ENCODE data around the gene HS3ST5.
"Not testable (repeated sequence)": the region's sequence is repeated elsewhere in the genome, so short reads cannot be mapped to it uniquely, and the experiment has no call there.

Gene HS3ST5

DNA sequence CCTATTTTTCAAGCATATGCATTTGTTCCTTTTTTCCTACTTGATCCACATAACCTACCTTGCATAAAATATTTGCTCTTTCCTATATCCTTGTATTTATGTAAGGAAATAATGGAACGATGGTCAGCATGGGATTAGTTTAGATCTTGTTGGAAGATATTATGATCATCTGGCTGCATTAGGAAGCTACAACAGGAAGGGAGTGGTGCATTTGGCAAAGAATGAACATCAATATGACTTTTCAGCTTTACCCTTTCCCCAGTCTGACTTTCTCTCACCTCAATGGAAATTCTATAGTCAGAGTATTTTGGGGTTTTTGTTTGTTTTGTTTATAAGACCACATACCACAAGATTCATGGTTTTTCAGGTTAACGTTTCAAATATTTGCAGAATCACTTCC, 66.0 kb downstream of the HS3ST5 start:
- DNase-seq (ENCODE audit: low read depth), result no peak

DNA sequence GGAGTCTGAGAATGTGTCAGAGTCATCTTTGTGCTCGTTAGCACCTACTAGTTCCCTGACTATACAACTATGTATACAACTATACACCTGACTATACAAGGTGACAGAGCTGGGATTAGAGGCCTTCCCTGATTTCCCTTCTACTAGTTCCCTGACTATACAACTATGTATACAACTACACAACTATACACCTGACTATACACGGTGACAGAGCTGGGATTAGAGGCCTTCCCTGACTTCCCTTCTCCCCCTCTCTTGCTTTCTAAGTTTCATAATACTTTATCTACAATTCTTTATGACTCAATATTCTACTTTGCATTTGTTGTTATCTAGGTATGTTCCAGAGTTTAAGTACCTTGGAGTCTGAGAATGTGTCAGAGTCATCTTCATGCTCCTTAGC, 68.0 kb downstream of the HS3ST5 start:
- no peak for DNase-seq (ENCODE audit: low read depth)

DNA sequence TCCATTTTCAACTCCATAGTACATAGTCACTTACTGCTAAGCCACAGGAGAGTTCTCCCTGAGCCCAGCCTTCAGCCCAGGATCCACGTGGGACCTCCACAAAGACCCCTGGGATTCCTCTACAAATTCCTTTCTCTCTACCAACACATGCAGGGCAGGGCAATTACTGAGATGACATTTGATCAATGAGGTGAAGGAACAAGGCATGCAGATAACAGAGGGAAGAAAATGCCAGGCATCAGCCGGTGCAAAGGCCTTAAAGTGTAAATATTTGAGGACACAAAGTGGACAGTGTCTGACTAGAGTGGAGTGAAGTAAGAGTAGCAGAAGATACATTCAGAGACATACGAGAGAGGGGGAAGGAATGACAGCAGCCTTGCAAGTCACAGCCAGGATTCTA, 70.2 kb downstream of the HS3ST5 start:
- DNase-seq (ENCODE audit: low read depth), result no peak

DNA sequence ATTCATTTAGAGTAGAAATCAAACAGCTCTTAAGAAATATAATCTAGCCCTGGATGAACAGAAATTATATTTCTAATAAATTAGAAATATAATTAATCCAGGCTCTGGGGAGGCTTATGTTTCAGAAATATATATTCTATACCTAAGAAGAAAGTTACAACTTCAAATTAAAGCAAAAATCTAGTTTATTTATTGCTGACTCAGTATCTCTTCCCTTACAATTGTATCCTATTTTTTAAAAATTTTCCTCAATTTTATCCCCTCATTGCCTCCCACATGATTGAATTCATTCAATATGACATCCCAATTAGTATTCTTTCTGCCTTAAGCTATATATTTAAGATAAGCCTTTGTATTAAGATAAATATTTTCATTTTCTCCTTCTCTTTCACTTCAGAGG, 71.4 kb downstream of the HS3ST5 start:
- no peak for DNase-seq (ENCODE audit: low read depth)

DNA sequence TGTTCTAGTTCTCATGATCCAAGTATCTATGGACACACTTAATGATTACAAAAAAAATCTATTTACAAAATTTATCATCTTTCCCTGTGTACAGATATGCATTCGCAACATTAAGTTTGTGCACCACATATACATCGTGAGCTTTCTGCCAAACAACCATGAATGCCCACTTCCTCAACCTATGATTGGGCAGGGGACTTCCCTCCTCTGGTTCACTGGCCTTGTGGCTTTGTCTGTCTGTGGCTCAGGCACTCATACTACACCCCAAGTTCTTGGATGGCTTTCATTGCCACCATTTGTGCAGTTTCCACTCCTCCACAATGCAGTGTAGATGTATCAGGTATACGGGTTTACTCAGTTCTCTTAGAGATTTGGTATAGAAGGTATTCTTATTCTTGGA, 74.9 kb downstream of the HS3ST5 start:
- DNase-seq (ENCODE audit: low read depth), result no peak

DNA sequence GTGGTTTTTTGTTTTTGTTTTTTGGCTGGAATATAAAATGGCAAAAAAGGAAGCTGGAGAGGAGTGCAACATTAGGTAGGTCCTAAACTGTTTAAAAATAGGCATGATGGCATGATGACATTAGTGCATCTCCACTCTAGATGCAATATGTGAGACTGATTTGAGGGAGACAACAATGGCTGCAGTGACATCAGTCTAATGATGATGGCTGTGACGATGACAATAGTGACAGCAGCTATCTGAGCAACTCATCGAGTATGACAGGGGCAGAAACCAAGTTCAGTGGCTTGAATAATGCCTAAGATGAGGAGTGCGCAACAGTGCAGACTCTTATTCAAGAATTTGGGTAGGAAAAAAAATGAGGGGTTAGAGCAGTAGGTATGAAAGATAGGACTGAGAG, 82.0 kb downstream of the HS3ST5 start:
- no peak for DNase-seq (ENCODE audit: low read depth)

DNA sequence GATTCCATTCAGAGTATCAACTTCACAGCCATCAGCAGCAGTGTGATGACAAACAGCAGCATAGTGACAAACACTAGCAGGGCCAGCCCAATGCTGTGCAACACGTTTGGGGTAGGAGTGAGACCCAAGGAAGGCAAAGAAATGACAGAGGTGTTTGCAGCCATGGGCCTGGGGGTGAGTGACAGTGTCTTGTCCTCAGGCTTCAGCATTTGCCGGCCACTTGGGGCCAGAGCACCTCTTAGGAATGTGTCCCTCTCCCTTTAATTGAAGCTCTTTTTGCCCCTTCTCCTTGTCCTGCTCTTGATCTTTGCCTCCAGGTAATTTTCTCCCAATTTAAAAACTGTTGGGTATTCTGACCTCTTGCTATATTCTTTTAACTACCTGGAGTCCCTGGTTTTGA, 84.4 kb downstream of the HS3ST5 start:
- DNase-seq (ENCODE audit: low read depth), result no peak

DNA sequence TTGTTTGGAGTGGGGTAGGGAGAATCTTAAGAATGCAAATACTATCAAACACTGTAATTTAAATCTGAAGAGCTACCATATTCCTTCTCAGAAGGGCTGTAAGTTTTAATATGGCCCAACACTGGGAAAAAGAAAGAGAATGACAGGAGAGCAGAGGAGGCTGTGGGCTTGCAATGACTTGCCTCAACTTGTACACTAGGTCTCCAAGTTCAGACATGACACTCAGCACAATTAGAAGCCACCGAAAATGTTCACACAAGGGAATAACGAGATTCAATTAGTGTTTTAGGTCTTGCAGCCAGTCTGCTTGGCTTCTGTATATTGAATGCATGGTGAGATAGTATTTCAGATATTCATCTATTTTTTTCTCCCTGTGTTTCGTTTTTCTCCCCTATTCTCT, 89.4 kb downstream of the HS3ST5 start:
- DNase-seq (ENCODE audit: low read depth), result no peak

DNA sequence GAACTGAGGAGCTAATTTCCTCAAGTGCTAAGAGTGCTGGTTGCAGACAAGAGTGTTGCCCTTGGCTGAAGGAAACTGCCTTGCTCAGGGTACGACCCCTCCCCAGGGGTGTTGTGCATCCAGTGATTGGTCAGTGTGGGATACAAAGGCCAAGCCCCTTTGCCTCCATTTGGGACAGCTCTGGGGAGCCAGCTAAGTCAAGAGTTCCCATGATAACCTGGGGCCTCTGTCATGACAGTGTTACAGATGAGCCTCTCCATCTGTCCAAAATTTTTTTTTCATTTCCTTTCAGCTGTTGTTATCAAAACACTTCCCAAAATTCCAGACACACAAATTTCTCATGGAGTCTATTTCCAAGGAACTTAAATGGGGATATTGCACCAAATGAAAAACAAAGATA, 93.3 kb downstream of the HS3ST5 start:
- DNase-seq (ENCODE audit: low read depth), result no peak

DNA sequence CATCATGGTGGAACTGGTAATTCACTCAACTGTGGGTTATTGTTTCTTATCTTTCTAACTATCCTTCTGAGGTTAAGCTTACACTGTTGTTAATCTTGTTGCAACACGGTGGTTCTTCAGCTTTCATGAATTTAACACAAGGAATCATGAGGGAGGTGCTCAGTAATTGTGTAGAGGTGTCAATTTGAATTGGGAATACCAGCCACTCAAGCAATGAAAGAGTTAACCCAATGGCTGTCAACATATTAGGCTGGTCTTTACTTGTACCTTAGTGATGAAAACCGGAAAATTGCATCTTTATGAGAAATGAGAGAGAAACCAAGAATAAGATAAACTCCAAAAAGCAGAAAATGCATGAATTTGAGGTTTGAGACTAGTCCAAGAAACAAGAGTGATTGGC, 95.7 kb downstream of the HS3ST5 start:
- DNase-seq (ENCODE audit: low read depth), result no peak

DNA sequence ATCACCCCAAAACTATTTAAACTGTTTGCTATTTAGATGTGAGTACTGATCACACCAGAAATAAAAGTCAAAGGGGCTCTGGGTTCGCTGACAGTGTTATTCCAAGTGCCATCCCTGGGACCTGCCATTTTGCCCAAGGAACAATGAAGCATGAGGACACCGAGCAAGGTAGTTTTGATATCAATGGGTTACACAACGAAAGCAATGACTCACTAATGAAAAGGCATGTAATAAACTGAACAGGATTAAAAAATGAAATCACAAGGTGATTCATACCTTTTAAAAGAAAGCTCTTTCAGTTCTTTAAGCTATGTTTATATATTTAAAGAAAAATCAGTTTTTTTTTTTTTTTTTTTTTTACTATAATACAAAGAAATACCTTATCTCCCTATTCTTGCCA, 102.0 kb downstream of the HS3ST5 start:
- no peak for DNase-seq (ENCODE audit: low read depth)

DNA sequence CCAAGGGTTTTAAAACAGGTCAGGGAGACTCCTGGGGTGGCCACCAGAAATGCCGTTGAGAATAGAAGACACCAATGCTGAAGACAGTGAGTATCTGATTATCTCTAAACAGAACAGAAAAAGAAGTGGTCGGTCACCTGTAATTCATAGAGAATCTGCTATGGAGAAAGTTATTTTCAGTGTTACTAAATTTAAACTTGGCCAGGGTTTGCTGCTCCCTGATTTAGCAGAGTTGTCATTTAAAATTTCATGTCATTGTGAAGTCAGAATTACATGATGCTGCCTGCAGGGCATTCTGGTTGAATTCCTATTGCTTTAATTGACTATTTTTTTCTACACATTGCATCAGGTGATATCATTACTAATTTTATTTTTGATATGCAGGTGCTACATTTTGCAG, 114.1 kb downstream of the HS3ST5 start:
- no peak for DNase-seq (ENCODE audit: low read depth)

DNA sequence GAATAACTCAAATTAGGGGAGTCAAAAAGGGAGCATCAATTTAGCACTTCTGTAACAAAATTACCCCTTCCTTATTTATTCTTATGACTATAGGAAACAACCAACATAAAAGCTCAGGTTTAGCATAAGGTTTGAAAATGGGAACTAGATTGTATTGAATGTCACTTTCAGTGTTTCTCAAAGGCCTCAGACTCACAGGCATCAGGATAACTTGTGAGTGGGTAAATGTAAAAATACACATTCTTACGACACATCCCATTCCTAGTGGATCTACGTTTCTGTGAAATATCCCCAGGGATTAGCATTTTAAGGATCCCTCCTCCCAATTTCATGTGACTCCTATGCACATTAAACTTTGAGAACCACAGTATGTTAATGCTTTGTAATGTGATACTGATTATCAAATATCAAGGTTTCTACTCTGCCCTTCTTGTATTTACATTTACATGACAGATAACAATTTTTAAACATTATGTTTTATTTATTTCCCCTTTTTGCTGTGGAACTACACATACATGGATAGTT, 114.8 kb downstream of the HS3ST5 start:
- no peak for DNase-seq (ENCODE audit: low read depth)

DNA sequence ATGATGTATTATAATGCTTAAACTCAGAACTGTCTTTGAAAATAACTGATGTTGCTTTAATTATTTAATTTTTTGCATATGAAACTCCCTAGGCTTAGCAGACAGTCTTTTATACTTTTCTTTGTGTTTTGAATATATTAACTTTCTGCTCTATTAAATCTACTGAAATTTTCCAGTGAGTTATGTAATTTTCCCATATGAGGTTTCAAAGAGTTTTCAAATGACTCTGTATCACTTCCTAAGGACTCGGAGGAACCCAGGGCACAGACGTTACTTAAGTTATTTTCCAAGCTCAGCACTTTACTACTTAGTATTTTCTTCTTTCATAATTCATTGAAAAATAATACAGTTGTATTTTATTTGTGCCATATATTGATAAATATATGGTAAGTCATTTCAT, 122.6 kb downstream of the HS3ST5 start:
- DNase-seq (ENCODE audit: low read depth), result no peak

DNA sequence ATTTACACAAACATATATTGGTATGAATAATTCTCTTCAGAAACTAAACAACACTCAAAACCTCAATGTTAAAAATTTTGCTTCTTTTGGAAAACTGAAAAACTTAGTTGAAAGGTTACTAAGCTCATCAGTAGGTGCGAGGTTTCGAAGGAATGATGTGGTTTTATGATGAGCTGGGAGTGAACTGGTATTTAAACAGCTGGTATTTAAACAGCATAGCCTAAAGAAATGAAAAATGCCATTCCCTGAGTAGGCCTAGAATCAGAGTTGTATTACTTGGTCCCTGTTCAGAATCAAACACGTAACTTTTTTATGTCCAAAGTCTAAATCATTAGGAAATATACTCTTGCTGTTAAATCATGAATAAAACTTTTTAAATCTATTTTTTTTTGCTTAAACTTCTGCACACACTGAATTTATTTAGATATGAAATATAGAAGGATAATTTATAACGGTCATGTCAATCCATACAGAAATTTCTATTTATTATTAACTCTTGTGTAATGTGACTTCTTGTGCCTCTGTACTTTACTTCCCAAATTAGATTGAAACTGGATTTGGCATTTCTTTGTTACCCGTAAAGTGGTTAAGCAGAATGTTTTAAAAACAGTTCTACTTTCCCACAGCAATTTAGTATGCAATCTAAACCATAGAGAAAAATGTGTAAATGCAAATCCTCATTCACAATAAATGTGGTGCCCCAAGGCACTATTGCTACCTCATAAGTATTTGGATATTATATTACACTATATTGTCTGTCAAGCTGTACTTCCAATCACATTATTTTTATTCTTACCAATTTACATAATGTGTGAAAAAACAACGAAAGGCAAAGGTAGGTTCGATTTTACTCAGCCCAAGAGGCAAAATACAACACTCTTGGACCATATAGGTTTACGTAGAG, 124.1 kb downstream of the HS3ST5 start:
- no peak for DNase-seq (ENCODE audit: low read depth)

DNA sequence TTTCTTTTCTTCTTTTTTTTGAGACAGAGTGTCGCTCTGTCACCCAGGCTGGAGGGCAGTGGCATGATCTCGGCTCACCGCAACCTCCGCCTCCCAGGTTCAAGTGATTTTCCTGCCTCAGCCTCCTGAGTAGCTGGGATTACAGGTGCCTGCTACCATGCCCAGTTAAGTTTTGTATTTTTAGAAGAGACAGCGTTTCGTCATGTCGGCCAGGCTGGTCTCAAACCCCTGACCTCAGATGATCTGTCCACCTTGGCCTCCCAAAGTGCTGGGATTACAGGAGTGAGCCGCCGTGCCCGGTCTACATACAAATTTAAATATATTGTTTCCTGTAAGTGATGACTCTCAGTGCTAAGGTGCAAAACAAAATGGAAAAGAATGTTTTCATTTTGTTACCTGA, 124.8 kb downstream of the HS3ST5 start:
- DNase-seq (ENCODE audit: low read depth), result not testable (repeated sequence)

DNA sequence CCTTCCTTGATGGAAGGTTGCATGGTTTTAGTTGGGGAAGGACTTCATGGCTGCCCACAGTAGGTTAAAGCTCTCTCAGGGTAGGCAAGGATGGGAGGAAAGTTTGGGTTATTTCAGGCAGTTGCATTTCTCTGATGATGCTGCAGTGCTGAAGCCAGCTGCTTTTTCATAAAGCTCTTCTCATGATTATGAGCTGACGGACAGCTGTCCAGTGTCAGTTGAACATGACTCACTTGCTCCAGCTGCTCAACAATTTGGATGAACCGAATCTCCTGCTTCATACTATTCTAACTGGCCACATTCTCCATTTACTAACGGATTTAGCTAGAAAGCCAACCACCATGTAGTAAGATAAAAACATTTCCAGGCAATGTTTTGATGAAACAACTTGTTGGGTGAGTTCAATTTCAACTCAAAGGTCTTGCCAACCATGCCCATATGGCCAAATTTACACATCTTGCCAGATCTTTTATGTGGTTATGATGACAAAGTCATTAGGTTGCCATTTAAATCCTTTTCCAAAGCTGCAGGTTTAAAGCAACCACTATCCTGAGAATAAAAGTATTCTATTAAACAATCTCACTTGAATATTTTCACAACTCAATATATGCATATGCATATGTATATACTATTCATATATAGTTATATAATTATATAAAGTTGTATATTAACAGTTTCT, 125.9 kb downstream of the HS3ST5 start:
- no peak for DNase-seq (ENCODE audit: low read depth)

DNA sequence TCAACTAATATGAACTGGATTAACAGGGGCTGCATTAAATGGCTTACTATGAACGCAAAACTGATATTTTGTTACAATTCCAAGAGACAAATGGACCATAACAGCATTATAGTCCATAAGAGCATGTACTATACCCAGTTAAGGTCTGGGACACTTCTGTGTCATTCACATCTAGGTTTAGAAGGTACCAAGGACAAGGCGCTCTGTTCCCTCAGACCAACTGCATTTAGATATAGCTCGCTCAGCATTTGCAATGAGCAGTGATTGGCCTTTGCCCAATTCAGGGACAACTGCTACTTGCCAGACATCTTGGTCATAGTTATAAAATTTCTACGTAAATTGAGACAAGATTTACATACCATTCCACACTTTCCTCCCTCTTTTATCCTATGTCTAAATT, 132.4 kb downstream of the HS3ST5 start:
- DNase-seq (ENCODE audit: low read depth), result no peak

DNA sequence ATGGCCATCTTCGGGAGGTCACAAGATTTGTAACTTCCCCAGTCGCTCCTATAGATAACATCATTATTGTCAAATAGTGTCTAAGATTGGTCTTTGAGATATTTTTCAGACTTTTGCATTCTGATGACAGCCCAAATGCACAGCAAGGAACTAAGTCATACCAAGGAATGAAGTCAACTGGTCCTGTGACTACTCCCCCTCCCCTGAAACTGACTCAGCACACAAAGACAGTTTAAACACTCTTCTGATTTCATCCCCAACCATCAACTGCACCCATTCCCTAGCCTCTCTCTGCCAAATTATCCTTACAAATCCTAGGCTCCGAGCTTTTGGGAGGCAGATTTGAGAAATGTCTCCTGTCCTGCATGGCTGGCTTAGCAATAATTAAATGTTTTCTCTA, 139.4 kb downstream of the HS3ST5 start:
- DNase-seq (ENCODE audit: low read depth), result no peak

DNA sequence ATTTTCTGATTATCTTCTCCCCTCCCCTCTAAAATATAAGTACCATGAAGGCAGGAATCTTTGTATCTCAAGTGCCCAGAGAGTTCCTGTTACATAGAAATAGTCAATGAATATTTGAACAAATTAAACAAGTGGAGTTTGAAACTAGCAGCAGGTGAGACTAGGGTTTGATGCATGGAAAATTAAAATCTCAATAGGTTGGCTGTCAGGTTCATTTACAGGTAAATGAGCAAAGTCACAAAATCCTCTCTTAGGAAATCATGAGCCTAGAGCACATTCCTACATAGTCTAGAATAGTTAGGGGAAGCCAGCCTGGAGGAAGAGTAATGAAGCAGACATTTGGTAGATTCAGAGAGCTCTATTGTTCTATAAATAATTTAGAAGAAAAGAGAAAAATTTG, 140.4 kb downstream of the HS3ST5 start:
- DNase-seq (ENCODE audit: low read depth), result no peak

DNA sequence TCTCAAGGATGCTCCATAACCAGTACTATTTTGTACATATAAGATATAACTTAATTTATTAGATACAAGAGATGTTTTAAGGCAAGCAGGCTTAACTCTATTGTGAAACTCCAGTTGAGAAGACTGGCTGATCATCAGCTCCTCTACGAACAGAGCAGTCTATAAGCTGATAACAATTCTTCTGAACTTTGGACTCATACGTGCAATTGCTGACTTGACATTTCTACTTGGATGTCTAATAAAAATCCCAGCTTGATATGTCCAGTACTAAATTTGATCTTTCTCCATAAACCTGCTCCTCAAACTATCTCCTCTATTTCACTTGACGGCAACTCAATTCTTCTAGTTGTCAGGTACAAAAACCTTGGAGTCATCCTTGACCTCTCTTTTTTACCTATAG, 141.9 kb downstream of the HS3ST5 start:
- DNase-seq (ENCODE audit: low read depth), result no peak

DNA sequence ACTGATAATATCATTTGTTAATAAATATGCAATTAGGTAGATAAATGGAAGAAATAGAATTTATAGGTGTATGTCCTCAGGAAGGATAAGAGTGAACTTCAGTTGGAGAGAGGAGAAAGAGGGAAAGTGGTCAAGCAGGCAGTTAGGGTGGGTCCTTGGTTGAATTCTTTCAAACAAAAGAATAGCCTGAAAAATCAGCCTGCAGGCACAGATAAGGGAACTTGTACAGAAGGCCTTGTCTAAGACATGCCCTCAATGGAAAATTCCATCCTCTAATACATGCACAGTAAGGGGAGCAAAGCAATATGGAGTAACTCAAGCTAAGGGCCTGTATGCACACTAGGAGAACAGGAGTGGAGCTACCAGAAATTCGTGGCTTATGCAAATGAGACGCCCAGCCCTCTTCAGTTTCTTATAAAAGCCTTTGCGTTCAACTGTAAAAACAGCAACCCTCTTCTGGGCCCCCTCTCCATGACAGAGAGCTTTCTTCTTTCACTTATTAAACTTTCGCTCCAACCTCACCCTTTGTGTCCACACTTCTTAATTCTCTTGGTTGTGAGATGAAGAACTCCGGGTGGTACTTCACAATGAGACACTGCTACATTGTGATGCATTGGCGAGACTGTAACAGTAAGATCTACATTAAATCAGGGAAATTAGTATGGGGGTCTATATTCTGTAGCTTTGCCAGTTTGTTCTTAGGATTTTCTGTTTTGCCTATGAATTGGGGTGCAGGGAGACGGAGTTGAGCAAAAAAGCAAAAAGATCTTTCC, 147.0 kb downstream of the HS3ST5 start:
- no peak for DNase-seq (ENCODE audit: low read depth)

DNA sequence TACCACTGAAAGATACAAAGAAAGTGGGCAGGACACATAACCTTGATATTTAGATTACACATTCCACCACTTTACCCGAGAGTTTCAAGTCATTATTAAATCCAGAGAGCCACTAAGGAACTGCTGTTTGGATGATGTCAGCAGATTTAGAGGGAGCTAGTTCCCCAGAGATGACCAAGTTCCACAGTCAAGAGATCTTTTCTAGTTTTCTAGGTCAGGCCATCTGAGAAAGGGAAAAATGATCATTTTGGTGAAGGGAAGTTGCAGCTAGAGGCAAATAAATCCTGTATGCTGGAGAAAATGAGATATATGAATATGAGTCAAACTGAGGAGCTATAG, 147.8 kb downstream of the HS3ST5 start:
- no peak for DNase-seq (ENCODE audit: low read depth)

All from HS-27A (cell line).